ENCODE measurements around the gene RAB34. TPM values are rescaled to one million over a fixed set of nuclear protein-coding genes. Genes with fewer than 3 reads are reported as not detected.
A peak's percentile ranks its signal among the peaks of the same experiment; 100 is the strongest.

Gene RAB34
- total and polyA plus RNA-seq, 9 of the 15 experiments (the other 6 are each of a cell fraction or from before 2014, with no cell fraction given), result 0.07 to 3.8 (median 0.46) TPM; not detected in 1

- Histone ChIP-seq H3K9ac (ENCODE audit: insufficient read depth in 1 of 2, low read depth in 2 of 2, low read length in 2 of 2) (no peak overlapping the region), H3K79me2 (ENCODE audit: control insufficient read depth, insufficient read depth, low read length) (no peaks in the 10 kb centered on the region), H3K36me3 (ENCODE audit: control insufficient read depth, insufficient read depth, low read length) (peaks cover 96% of the 10 kb centered on the region), H3K27ac (ENCODE audit: extremely low read depth, low read depth, low read length) (no peak overlapping the region), H3K9me1 (ENCODE audit: control insufficient read depth, insufficient read depth, low read length) (no peaks in the 10 kb centered on the region), H3K9me3 (replicated peaks; ENCODE audit: control insufficient read depth, insufficient read depth, low read depth, low read length) (no peaks in the 10 kb centered on the region), H4K20me1 (replicated peaks; ENCODE audit: control insufficient read depth, insufficient read depth, low read length) (no peaks in the 10 kb centered on the region), H3K4me2 (ENCODE audit: insufficient read depth, low read length) (no peak overlapping the region), H3K4me1 (replicated peaks in 1 of 2; ENCODE audit: control insufficient read depth in 2 of 2, insufficient read depth in 2 of 2, low read length in 2 of 2) (no peaks in the 10 kb centered on the region), H3K27me3 (ENCODE audit: control insufficient read depth in 2 of 2, insufficient read depth in 2 of 2, low read length in 2 of 2) (no peaks in the 10 kb centered on the region), H3K4me3 (no peak overlapping the region), H2AFZ (ENCODE audit: low read depth, low read length) (no peak overlapping the region)
- POLR2A ChIA-PET, result interaction anchor here (0.6 to 8.6 kb wide), 9 partner anchors 8 to 84 kb away, joined by 3 to 56 read pairs (median 4); partner anchors contain the start of genes RPL23A, SDF2 and SUPT6H
- peak; percentile 75 for ATAC-seq
- in situ Hi-C loops (cut with MboI), result no loop called here
- 94% methylated on average over 7 of the region's 7 CpGs for WGBS (ENCODE audit: insufficient coverage, low coverage, missing lambda C conversion rate)
- intact Hi-C loops (cut with micrococcal nuclease), result loop anchor here (5.0 kb wide), 1 partner anchor 34 kb away; no protein-coding TSS in a partner anchor
- DNase-seq (ENCODE audit: extremely low read depth in 1 of 4, low spot score in 3 of 4), result peak in 1 of 4 experiments; percentile 25
- BruUV-seq (replicated peaks), result no TSS peak
- CTCF ChIA-PET (ENCODE audit: low intra/inter-chr PET ratio), result interaction anchor here (0.8 to 2.5 kb wide), 2 partner anchors 27 to 29 kb away, joined by 3 to 15 read pairs; no protein-coding TSS in a partner anchor
- peak; percentile 42 for FAIRE-seq
- TF ChIP-seq BRD4 (IDR thresholded peaks at IDR 0.05) (no peak), MAFG (tag; conservative IDR thresholded peaks at IDR 0.05) (no peak), SUPT5H (IDR thresholded peaks at IDR 0.05) (no peak), ZNF133 (CRISPR knock-in tag; IDR thresholded peaks at IDR 0.05) (no peak), DMBX1 (CRISPR knock-in tag; IDR thresholded peaks at IDR 0.05; ENCODE audit: borderline replicate concordance) (no peak), FOXA3 (CRISPR knock-in tag; conservative IDR thresholded peaks at IDR 0.05 in 1 of 2, IDR thresholded peaks at IDR 0.05 in 1 of 2) (no peak), SNRNP70 (optimal IDR thresholded peaks at IDR 0.05; ENCODE audit: low read depth, low read length) (no peak), CREB5 (CRISPR knock-in tag; IDR thresholded peaks at IDR 0.05) (no peak), ARHGAP35 (IDR thresholded peaks at IDR 0.05; ENCODE audit: partially characterized antibody) (no peak), ETV5 (CRISPR knock-in tag; IDR thresholded peaks at IDR 0.05; ENCODE audit: low read depth) (no peak), MCM7 (IDR thresholded peaks at IDR 0.05) (no peak), MYC (IDR thresholded peaks at IDR 0.05; ENCODE audit: low read depth, low read length) (no peak), MYC (CRISPR knock-in tag; IDR thresholded peaks at IDR 0.05; ENCODE audit: borderline replicate concordance, low read depth) (no peak), SMC3 (conservative IDR thresholded peaks at IDR 0.05; ENCODE audit: insufficient read depth, low read depth, low read length) (0 out of 2 replicates have a peak, but pooled peaks have one; percentile 11), CCNT2 (IDR thresholded peaks at IDR 0.05; ENCODE audit: borderline replicate concordance, extremely low read depth, insufficient read length, low read depth, low read length) (no peak), ZNF239 (CRISPR knock-in tag; IDR thresholded peaks at IDR 0.05) (peak; percentile 85), THRB (CRISPR knock-in tag; conservative IDR thresholded peaks at IDR 0.05) (no peak), YY1 (IDR thresholded peaks at IDR 0.05; ENCODE audit: borderline replicate concordance in 1 of 3, control insufficient read depth in 1 of 3, extremely low read depth in 1 of 3, insufficient read depth in 3 of 3, insufficient read length in 1 of 3, insufficient replicate concordance in 2 of 3, low read depth in 1 of 3, low read length in 2 of 3) (no peak), ZBTB7A (IDR thresholded peaks at IDR 0.05; ENCODE audit: borderline replicate concordance, control insufficient read depth, low read depth, low read length) (no peak), NFIC (IDR thresholded peaks at IDR 0.05) (no peak), RAD21 (CRISPR knock-in tag; conservative IDR thresholded peaks at IDR 0.05 in 1 of 2, IDR thresholded peaks at IDR 0.05 in 1 of 2) (peak in 1 of 2 experiments; percentile 46; a peak in 2 of 4 replicates)
These were observed 41.7 kb downstream of the RAB34 start for GRCh38 chr17:28675980-28676379.
